ENCODE data around the gene APLP2.
A peak's percentile ranks its signal among the peaks of the same experiment; 100 is the strongest.

APLP2 gene

GRCh38 chr11:130121445-130121978 is 51.8 kb downstream of the APLP2 start:
- no peak for DNase-seq

GRCh38 chr11:130122141-130122575 is 52.5 kb downstream of the APLP2 start:
- no peak for DNase-seq

- DNase-seq, result no peak
These were observed 53.8 kb downstream of the APLP2 start for GRCh38 chr11:130123414-130124040.

GRCh38 chr11:130124096-130124495 is 54.4 kb downstream of the APLP2 start:
- DNase-seq, result no peak

GRCh38 chr11:130125638-130126037 is 55.9 kb downstream of the APLP2 start:
- no peak for DNase-seq

GRCh38 chr11:130126516-130126915 is 56.8 kb downstream of the APLP2 start:
- no peak for DNase-seq

GRCh38 chr11:130127509-130127908 is 57.8 kb downstream of the APLP2 start:
- no peak for DNase-seq

- no peak for DNase-seq
These were observed 58.9 kb downstream of the APLP2 start for GRCh38 chr11:130128626-130129025.

- DNase-seq, result no peak
These were observed 60.2 kb downstream of the APLP2 start for GRCh38 chr11:130129922-130130321.

- peak in 1 of 4 experiments; percentile 7 for DNase-seq
These were observed 62.5 kb downstream of the APLP2 start for GRCh38 chr11:130131961-130132850.

GRCh38 chr11:130133716-130134115 is 64.0 kb downstream of the APLP2 start:
- DNase-seq, result no peak

GRCh38 chr11:130136107-130136506 is 66.4 kb downstream of the APLP2 start:
- no peak for DNase-seq

- DNase-seq, result no peak
These were observed 68.3 kb downstream of the APLP2 start for GRCh38 chr11:130137999-130138398.

GRCh38 chr11:130139401-130139800 is 69.7 kb downstream of the APLP2 start:
- DNase-seq, result no peak

GRCh38 chr11:130141561-130142341 is 72.1 kb downstream of the APLP2 start:
- no peak for DNase-seq

- DNase-seq, result no peak
These were observed 74.4 kb downstream of the APLP2 start for GRCh38 chr11:130144141-130144540.

- no peak for DNase-seq
These were observed 75.2 kb downstream of the APLP2 start for GRCh38 chr11:130144861-130145281.

GRCh38 chr11:130145311-130145812 is 75.7 kb downstream of the APLP2 start:
- no peak for DNase-seq

GRCh38 chr11:130145975-130146776 is 76.5 kb downstream of the APLP2 start:
- DNase-seq, result no peak

GRCh38 chr11:130146796-130147195 is 77.1 kb downstream of the APLP2 start:
- no peak for DNase-seq

- no peak for DNase-seq
These were observed 79.2 kb downstream of the APLP2 start for GRCh38 chr11:130148796-130149326.

GRCh38 chr11:130150790-130151189 is 81.1 kb downstream of the APLP2 start:
- DNase-seq, result no peak

All from activated CD4-positive, CD25-positive, alpha-beta regulatory T cell (primary cell).